ENCODE data around the gene CCR2. TPM values are rescaled to one million over a fixed set of nuclear protein-coding genes. Genes with fewer than 3 reads are reported as not detected.

The CCR2 gene
- total RNA-seq, 3 donors from 2014 or later = 0.18 to 1.4 (median 0.41) TPM

Other genes with a start within 250 kb of the CCR2 start
- gene CCR1, start 145.8 kb upstream of the CCR2 start, total RNA-seq = 1 to 10 TPM in 2 of 3 donors, under 1 TPM in 1; 0.57 to 3.2 (median 1.2) TPM
- not detected for gene CCR3, start 111.7 kb upstream of the CCR2 start, total RNA-seq
- gene CCR5, start 16.8 kb downstream of the CCR2 start, total RNA-seq = 1 to 10 TPM; 1.2 to 7.2 (median 2.2) TPM
- gene CCRL2, start 53.1 kb downstream of the CCR2 start, total RNA-seq = 1 to 10 TPM in 1 of 3 donors, under 1 TPM in 2; 0.43 to 1.3 (median 0.76) TPM
- not detected for gene LTF, start 110.8 kb downstream of the CCR2 start, total RNA-seq
- gene RTP3, start 143.9 kb downstream of the CCR2 start, total RNA-seq = not detected
- gene LRRC2, start 212.2 kb downstream of the CCR2 start, total RNA-seq = under 1 TPM; 0.03 to 0.13 (median 0.03) TPM

Measured in activated T-cell treated with anti-CD3 and anti-CD28 coated beads, Interleukin-2, amount 50 U/mL, for 4 hours (primary cell).